GM13977 (cell line): ENCODE data around the gene XPR1.
"Not testable (repeated sequence)": the region's sequence is repeated elsewhere in the genome, so short reads cannot be mapped to it uniquely, and the experiment has no call there.

Experiments
- DNase-seq: peaks from one replicate; pipeline ENCODE4 v3.0.0; 2012; ENCODE audit warnings: low spot score
- in situ Hi-C: fragments of 300-500 bp; cut with MboI; formaldehyde crosslinking; loops from one replicate; pipeline ENCODE4 v1.12.0; 2022; ENCODE audit warnings: low sequenced_read_pairs, low pct_unique_long_range_greater_than_20kb, mixed read lengths, inconsistent platforms; ENCODE audit not compliant: unreplicated experiment
- TF ChIP-seq, protein P1 (sequence below): IDR thresholded peaks from 2 replicates; pipeline ENCODE4 v1.5.1; 2012; ENCODE audit warnings: mild to moderate bottlenecking, control low read depth; ENCODE audit not compliant: insufficient read depth; ENCODE audit errors: extremely low read depth, missing control alignments

XPR1 gene

DNA sequence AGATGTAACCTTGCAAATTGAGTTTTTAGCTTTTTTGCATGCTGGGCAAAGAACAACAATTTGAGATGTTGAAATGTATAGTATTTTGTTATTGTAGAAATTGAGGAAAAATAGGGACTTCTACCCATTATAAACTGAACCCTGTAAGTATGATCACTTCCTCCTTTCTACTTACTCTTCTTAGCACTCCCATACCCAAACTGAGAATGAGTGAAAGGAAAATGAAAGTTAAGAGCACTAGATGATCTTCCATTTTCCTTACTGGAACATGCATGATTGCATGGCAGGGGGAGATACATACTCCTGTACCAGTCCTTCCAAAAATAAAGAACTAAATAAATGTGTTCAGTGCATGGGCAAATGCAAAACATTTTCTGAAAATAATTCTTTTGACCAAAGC is 173.5 kb downstream of the XPR1 start:
- TF ChIP-seq, protein P1, sequence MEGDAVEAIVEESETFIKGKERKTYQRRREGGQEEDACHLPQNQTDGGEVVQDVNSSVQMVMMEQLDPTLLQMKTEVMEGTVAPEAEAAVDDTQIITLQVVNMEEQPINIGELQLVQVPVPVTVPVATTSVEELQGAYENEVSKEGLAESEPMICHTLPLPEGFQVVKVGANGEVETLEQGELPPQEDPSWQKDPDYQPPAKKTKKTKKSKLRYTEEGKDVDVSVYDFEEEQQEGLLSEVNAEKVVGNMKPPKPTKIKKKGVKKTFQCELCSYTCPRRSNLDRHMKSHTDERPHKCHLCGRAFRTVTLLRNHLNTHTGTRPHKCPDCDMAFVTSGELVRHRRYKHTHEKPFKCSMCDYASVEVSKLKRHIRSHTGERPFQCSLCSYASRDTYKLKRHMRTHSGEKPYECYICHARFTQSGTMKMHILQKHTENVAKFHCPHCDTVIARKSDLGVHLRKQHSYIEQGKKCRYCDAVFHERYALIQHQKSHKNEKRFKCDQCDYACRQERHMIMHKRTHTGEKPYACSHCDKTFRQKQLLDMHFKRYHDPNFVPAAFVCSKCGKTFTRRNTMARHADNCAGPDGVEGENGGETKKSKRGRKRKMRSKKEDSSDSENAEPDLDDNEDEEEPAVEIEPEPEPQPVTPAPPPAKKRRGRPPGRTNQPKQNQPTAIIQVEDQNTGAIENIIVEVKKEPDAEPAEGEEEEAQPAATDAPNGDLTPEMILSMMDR, result no peak
- in situ Hi-C loops, result no loop called here
- DNase-seq, result peak; percentile 5

- TF ChIP-seq, protein P1, result no peak
- DNase-seq, result no peak
- in situ Hi-C loops, result no loop called here
Measured at GRCh38 chr1:180811298-180811697, 179.5 kb downstream of the XPR1 start.

GRCh38 chr1:180811886-180812285 is 180.1 kb downstream of the XPR1 start:
- TF ChIP-seq, protein P1, result no peak
- no peak for DNase-seq
- in situ Hi-C loops, result no loop called here

DNA sequence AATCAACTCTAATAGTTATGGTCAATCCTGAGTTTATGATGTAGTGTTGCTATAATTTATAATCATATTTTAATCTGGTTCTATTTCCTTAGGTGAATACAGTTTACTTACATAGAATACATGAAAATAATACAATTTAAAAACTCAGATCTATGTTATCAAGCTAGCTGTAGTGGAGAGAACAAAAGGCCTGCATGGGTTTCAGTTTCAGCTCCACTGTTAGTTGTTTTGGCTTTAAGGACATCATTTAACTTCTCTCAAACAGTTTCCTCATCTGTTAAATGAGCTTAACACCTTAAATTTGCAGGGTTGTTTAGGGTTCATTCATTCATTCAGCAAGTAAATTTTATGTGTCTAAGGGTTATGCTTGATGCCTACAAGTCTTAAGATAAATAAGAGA is 182.4 kb downstream of the XPR1 start:
- TF ChIP-seq, protein P1, result no peak
- no peak for DNase-seq
- in situ Hi-C loops, result no loop called here

GRCh38 chr1:180815188-180815587 is 183.4 kb downstream of the XPR1 start:
- in situ Hi-C loops, result no loop called here
- DNase-seq, result no peak
- TF ChIP-seq, protein P1, result no peak

DNA sequence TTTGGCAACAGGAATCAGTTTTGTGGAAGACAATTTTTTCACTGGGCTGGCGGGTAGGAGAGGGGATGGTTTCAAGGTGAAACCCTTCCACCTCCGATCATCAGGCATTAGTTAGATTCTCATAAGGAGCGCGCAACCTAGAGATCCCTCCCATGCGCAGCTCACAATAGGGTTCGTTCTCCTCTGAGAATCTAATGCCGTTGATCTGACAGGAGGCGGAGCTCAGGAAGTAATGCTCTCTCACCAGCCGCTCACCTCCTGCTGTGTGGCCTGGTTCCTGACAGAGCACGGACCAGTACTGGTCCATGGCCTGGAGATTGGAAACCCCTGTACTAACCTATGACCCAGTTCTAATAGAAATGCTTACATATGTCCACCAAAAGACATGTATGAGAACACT is 184.3 kb downstream of the XPR1 start:
- DNase-seq, result no peak
- in situ Hi-C loops, result no loop called here
- TF ChIP-seq, protein P1, result no peak

DNA sequence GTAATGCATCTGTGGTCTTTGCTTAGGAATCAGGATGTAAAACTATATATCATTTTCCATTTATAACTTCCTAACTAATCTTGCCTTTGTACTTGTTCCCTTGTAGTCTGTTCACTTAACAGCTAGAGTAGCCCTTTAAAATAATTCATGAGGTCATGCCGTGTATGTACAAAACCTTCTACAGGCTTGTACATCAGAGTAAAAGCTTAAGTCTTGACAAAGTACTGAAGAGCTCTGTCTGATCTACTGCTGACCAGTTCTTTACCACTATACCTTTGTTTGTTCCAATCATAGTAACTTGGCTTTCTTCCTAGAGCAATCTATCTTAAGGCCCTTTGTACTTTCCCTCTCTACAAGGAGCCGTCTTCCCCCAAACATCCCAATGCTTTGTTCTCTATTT is 190.1 kb downstream of the XPR1 start:
- no peak for DNase-seq
- TF ChIP-seq, protein P1, result no peak
- in situ Hi-C loops, result no loop called here

GRCh38 chr1:180831507-180831906 is 199.7 kb downstream of the XPR1 start:
- in situ Hi-C loops, DNase-seq: not testable (repeated sequence)

DNA sequence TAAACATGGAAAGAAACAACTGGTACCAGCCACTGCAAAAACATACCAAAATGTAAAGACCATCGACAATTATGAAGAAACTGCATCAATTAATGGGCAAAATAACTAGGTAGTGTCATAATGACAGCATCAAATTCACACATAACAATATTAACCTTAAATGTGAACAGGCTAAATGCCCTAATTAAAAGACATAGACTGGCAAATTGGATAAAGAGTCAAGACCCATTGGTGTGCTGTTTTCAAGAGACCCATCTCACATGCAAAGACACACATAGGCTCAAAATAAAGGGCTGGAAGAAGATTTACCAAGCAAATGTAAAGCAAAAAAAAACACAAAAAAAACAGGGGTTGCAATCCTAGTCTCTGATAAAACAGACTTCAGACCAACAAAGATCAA is 201.4 kb downstream of the XPR1 start:
- in situ Hi-C loops, DNase-seq: not testable (repeated sequence)
